Measurements from ENCODE around the gene VPS13D. TPM values are rescaled to one million over a fixed set of nuclear protein-coding genes. Genes with fewer than 3 reads are reported as not detected.

Gene VPS13D
- polyA plus RNA-seq, 3 donors = 3.6 to 20.2 (median 5.1) TPM

DNA sequence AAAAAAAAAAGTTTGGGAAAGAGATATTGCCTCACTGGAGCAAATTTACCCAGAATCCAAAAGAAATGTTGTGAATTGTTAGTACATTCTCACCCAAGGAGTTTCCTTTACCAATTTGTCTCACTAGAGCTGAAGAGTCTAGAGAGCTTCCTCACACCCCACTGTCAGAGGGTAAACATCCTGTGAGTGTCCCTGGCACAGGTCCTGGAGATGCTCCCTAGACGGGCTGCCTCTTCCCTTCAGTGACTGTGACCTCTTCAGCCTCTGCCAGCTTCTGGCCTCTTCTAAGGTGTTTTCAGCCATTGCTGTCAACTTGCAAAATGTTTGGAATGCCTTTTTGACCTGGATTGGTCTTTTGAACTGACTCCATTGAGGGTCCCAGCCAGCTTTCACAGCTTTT, 228.7 kb downstream of the VPS13D start:
- no peaks in the 10 kb centered on the region for H3K4me1 Mint-ChIP-seq
- no peaks in the 10 kb centered on the region for H3K4me1 ChIP-seq (ENCODE audit: control insufficient read depth in 1 of 2, insufficient read depth in 2 of 2, low read length in 2 of 2)
- H3K4me2 ChIP-seq (replicated peaks; ENCODE audit: extremely low read depth, low read length, poor library complexity, severe bottlenecking) = no peak overlapping the region
- H3K27ac ChIP-seq (ENCODE audit: low read depth in 1 of 2, low read length in 2 of 2) = no peak overlapping the region
- H3K9me3 ChIP-seq (replicated peaks in 1 of 2; ENCODE audit: control insufficient read depth in 1 of 2, insufficient read depth in 1 of 2, low read length in 2 of 2) = no peaks in the 10 kb centered on the region
- no peak overlapping the region for H3K4me3 Mint-ChIP-seq
- H3K9me3 Mint-ChIP-seq = no peaks in the 10 kb centered on the region
- intact Hi-C loops (cut with micrococcal nuclease) = no loop called here
- WGBS (ENCODE audit: insufficient coverage) = 90% methylated on average over 1 of the region's 1 CpG
- no peak overlapping the region for H3K4me3 ChIP-seq (replicated peaks in 1 of 3; ENCODE audit: low read depth in 2 of 3, low read length in 3 of 3)
- H3K9ac ChIP-seq (ENCODE audit: insufficient read depth, low read length, poor library complexity, severe bottlenecking) = no peak overlapping the region
- H2AFZ ChIP-seq (ENCODE audit: insufficient read depth, low read depth, low read length, poor library complexity, severe bottlenecking) = no peak overlapping the region
- peaks cover 54 to 93% of the 10 kb centered on the region in 2 donors for H3K36me3 ChIP-seq (replicated peaks in 1 of 2; ENCODE audit: control insufficient read depth in 1 of 2, insufficient read depth in 2 of 2, low read length in 2 of 2)
- H4K20me1 ChIP-seq (ENCODE audit: insufficient read depth, low read length) = no peaks in the 10 kb centered on the region
- peaks cover 80 to 81% of the 10 kb centered on the region in 2 donors for H3K36me3 Mint-ChIP-seq
- no peak for DNase-seq
- H3K27me3 Mint-ChIP-seq (ENCODE audit: low read depth in 3 of 3) = no peaks in the 10 kb centered on the region
- no peak for TF ChIP-seq CTCF (IDR thresholded peaks at IDR 0.05)
- H3K27me3 ChIP-seq (ENCODE audit: control insufficient read depth in 2 of 2, insufficient read depth in 2 of 2, low read length in 2 of 2) = no peaks in the 10 kb centered on the region
- no peaks in the 10 kb centered on the region for H3K79me2 ChIP-seq (ENCODE audit: insufficient read depth, low read length)
- H3K27ac Mint-ChIP-seq = no peak overlapping the region

DNA sequence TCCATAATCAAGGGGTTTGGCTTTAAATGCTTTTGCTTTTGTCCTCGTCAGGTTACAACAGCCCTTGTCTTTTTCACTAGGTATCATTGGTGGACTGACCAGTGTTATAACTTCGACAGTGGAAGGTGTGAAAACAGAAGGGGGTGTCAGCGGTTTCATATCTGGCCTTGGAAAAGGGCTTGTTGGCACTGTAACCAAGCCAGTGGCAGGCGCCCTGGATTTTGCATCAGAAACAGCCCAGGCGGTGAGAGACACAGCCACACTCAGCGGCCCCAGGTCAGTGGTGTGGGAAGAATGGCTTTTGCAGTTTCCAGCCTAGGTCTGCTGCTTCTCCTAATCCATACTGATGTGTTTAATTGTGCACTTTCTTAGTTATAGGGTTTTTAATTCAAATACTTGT, 230.3 kb downstream of the VPS13D start:
- peaks cover 63 to 93% of the 10 kb centered on the region in 2 donors for H3K36me3 ChIP-seq (replicated peaks in 1 of 2; ENCODE audit: control insufficient read depth in 1 of 2, insufficient read depth in 2 of 2, low read length in 2 of 2)
- no peak overlapping the region for H3K4me3 ChIP-seq (replicated peaks in 1 of 3; ENCODE audit: low read depth in 2 of 3, low read length in 3 of 3)
- no peak overlapping the region for H3K27ac ChIP-seq (ENCODE audit: low read depth in 1 of 2, low read length in 2 of 2)
- Mint-ChIP-seq H3K27me3 (ENCODE audit: low read depth in 3 of 3) (no peaks in the 10 kb centered on the region), H3K36me3 (peaks cover 83 to 89% of the 10 kb centered on the region in 2 donors), H3K27ac (no peak overlapping the region), H3K4me1 (no peaks in the 10 kb centered on the region), H3K9me3 (no peaks in the 10 kb centered on the region), H3K4me3 (no peak overlapping the region)
- DNase-seq = no peak
- TF ChIP-seq CTCF (IDR thresholded peaks at IDR 0.05) = no peak
- H3K27me3 ChIP-seq (ENCODE audit: control insufficient read depth in 2 of 2, insufficient read depth in 2 of 2, low read length in 2 of 2) = no peaks in the 10 kb centered on the region
- no peak overlapping the region for H3K4me2 ChIP-seq (replicated peaks; ENCODE audit: extremely low read depth, low read length, poor library complexity, severe bottlenecking)
- 95% methylated on average over 3 of the region's 6 CpGs for WGBS (ENCODE audit: insufficient coverage)
- H3K9me3 ChIP-seq (replicated peaks in 1 of 2; ENCODE audit: control insufficient read depth in 1 of 2, insufficient read depth in 1 of 2, low read length in 2 of 2) = no peaks in the 10 kb centered on the region
- H2AFZ ChIP-seq (ENCODE audit: insufficient read depth, low read depth, low read length, poor library complexity, severe bottlenecking) = no peak overlapping the region
- intact Hi-C loops (cut with micrococcal nuclease) = no loop called here
- no peak overlapping the region for H3K9ac ChIP-seq (ENCODE audit: insufficient read depth, low read length, poor library complexity, severe bottlenecking)
- H3K4me1 ChIP-seq (ENCODE audit: control insufficient read depth in 1 of 2, insufficient read depth in 2 of 2, low read length in 2 of 2) = no peaks in the 10 kb centered on the region
- H4K20me1 ChIP-seq (ENCODE audit: insufficient read depth, low read length) = no peaks in the 10 kb centered on the region
- H3K79me2 ChIP-seq (ENCODE audit: insufficient read depth, low read length) = no peaks in the 10 kb centered on the region

Data from CD14-positive monocyte (primary cell).